HCT116 (cell line): ENCODE data around the gene TNFAIP3.

Experiments
- CTCF ChIP-seq, 3 experiments: fragments of 200-600 bp in 1 of 3; sonication (generic) in 1 of 3; IDR thresholded peaks in 2 of 3; conservative IDR thresholded peaks in 1 of 3; 2 replicates each; pipeline ENCODE4 v1.5.1; 2012 to 2017; ENCODE audit warnings: low read depth in 2 of 3, low read length in 2 of 3, antibody characterized with exemption in 1 of 3, borderline replicate concordance in 1 of 3, control low read depth in 1 of 3, mild to moderate bottlenecking in 1 of 3, mixed read lengths in 1 of 3, mixed run types in 1 of 3, moderate library complexity in 1 of 3; ENCODE audit not compliant: insufficient read depth in 1 of 3
- POLR2A ChIP-seq: IDR thresholded peaks from 2 replicates; pipeline ENCODE4 v1.7.0; 2011; ENCODE audit warnings: borderline replicate concordance; ENCODE audit not compliant: insufficient read depth, insufficient read length; ENCODE audit errors: extremely low read depth
- REST ChIP-seq: IDR thresholded peaks from 2 replicates; pipeline ENCODE4 v1.6.1; 2012; ENCODE audit warnings: low read depth

- TF ChIP-seq CTCF (IDR thresholded peaks at IDR 0.05 in 2 of 3, conservative IDR thresholded peaks at IDR 0.05 in 1 of 3; ENCODE audit: borderline replicate concordance in 1 of 3, insufficient read depth in 1 of 3, low read depth in 2 of 3, low read length in 2 of 3) (no peak), REST (no peak), POLR2A (no peak)
Measured at GRCh38 chr6:137836788-137837187, 30.3 kb upstream of the TNFAIP3 start.
